NCI-H146 treated with DMSO at 0.1 percent for 48 hours (cell line): ENCODE results near the gene ACSL1.

Experiments
- DNase-seq: peaks from one replicate; lab custom pipeline; 2025; ENCODE audit not compliant: unreplicated experiment; lab: John Stamatoyannopoulos, UW

Gene ACSL1

GRCh38 chr4:184729946-184730345, 95.8 kb downstream of the ACSL1 start:
- DNase-seq: no peak

GRCh38 chr4:184728858-184729257, 96.9 kb downstream of the ACSL1 start:
- DNase-seq: no peak

GRCh38 chr4:184727430-184727829, 98.3 kb downstream of the ACSL1 start:
- DNase-seq: no peak

DNA sequence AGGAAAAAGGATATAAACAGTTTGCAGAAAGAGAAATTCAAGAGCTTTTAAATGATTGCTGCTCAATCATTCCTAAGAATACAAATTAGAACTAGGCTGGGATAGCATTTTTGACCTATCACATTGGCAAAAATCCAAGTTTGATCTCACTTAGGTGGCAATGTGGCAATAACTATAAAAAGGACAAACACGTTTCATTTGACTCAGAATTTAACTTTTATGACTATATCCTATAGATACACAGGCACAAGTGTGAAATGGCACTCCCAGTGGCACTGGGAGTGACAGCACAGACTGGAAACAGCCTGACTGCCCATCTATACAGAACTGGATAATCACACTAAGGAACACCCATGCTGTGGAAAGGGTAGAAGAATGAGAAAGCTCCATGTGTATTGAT, 103.0 kb downstream of the ACSL1 start:
- no peak for DNase-seq

DNA sequence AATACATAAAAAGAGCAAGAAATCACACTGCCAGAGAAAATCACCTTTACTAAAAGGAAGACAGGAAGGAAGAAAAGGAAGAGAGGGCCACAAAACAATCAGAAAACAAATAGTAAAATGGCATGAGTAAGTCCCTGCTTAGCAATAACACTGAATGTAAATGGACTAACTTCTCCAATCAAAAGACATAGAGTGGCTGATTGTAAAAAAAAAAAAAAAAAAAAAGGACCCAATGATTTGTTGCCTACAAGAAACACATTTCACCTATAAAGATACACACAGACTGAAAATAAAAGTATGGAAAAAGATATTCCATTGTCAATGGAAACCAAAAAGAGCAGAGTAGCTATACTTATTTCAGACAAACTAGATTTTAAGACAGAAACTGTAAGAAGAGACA, 104.5 kb downstream of the ACSL1 start:
- DNase-seq: no peak

- DNase-seq: no peak
These were observed 106.4 kb downstream of the ACSL1 start for GRCh38 chr4:184719407-184719806.

DNA sequence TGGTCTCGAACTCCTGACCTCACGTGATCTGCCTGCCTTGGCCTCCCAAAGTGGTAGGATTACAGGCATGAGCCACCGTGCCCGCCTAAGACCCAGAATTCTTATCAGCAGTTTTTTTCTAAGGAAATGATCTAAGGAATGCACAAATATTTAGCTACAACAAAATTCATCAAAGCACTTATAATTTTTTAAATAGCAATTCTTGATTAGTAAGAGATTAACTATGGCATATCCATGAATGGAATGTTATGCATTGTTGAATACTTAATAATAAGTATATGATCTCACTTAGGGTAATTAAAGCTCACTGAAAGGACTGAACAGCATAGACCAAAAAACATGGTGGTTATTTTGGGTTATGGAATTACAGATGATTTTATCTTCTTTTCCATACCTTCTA, 110.2 kb downstream of the ACSL1 start:
- no peak for DNase-seq

GRCh38 chr4:184713887-184714286, 111.9 kb downstream of the ACSL1 start:
- no peak for DNase-seq

DNA sequence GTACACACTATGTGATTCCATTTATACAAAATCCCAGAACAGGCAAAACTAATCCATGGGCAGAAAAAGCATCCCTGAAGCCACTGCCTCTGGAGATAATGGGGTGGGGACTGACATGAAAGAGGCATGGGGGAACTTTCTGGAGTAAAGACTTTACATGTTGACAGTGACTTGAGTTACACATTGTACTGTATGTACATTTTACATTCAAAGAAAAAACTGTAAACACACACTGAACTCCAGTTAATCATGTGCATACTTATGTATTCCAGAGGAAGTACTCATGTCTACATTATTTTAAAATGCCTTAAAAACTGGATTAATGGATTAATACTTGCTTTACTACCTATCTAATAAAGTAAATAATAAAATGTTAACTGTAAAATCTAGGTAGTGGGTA, 113.4 kb downstream of the ACSL1 start:
- no peak for DNase-seq

- DNase-seq: no peak
These were observed 119.3 kb downstream of the ACSL1 start for GRCh38 chr4:184706453-184706852.

DNA sequence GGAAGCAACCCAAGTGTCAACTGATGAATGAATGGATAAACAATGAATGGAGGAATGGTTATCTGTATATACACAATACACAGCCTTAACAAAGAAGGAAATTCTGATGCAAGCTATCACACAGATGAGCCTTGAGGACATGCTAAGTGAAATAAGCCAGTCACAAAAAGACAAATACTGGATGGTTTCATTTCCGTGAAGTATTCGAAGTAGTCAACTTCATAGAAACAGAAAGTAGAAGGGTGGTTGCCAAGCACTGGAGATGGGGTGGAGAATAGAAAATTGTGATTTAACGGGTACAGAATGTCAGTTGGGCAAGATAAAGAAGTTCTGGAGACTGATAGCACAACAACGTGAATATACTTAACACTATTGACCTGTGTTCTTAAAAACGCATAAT, 120.1 kb downstream of the ACSL1 start:
- no peak for DNase-seq
